ENCODE data around the gene DDX27.

The DDX27 gene

DNA sequence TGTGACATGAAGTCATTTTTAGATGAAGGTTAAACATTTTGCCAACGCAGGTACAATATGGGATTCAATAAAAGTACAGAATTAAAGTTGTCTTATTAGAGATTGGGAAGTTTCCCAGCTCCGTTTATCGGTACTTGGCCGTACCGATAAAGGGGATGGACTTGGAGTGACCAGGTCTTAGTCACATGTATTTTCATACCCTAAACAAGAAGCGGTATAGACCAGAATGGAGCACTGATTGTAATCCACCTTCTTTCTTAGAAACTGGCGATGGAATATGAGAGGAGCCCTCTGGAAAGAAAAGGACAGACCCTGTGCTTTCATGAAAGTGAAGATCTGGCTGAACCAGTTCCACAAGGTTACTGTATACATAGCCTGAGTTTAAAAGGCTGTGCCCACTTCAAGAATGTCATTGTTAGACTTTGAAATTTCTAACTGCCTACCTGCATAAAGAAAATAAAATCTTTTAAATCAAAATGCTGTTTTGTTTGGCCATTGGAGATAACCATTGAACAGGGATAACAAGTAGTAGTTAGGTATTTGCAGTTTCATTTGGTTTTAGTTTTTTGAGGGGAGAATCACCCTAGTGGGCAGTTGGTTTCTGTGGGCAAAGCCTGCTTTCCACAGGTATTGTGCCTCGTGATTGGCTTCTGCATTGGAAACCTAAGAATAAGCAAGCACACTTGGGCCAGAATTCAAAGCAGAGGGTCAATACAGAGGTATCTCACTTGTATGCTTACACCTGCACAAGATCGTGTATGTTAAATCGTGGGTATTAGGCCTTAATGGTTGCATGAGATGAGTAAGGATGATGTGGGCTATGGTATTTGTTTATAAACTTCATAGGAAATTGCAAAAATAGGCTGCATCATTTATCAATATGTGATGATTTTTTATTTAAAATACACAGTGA is 69.8 kb downstream of the DDX27 start:
- no peak for DNase-seq (ENCODE audit: low read depth in 2 of 3, low spot score in 1 of 3)

DNA sequence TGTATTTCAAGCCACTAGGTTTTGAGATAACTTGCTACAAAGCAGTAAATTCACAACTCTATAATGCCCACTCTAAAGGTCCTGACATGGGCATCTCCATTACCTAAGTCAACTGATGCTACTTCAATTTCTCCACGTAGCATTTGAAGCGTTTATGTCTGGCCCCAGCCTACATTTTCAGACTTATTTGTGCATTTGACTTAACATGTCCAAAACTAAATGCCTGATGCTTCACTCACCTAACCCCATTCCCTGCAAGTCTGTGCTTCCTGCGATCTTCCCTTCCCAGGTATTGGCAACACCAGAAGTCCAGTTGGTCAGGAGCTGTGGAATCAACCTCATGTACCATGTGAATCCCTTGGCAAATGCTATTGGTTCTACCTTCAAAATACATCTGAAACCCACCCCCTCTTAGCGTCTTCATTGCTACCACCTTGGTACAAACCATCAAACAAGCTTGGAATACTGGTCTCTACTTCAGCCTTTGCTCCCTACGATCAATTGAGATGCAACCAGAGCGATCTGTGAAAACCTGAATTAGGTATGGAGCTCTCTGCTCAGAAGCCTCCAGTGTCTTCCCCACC is 71.5 kb downstream of the DDX27 start:
- DNase-seq (ENCODE audit: low read depth in 2 of 3, low spot score in 1 of 3), result no peak

DNA sequence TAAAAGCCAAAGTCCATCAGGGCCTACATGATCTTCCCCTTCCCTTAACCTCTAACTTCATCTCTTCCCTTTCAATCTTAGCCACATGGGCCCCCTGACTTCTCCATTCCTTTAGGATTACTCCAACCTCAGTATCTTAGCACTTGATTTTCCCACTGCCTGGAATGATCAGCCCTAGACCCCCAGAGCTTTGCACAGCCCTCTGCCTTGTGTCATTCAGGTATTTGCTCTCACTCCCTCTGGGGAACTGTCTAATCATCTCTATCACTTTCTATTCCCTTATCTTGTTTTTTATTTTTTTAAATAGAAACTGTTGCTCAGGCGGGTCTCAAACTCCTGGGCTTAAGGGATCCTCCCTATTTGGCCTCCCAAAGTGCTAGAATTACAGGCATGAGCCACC is 72.0 kb downstream of the DDX27 start:
- DNase-seq (ENCODE audit: low read depth in 2 of 3, low spot score in 1 of 3), result no peak

DNA sequence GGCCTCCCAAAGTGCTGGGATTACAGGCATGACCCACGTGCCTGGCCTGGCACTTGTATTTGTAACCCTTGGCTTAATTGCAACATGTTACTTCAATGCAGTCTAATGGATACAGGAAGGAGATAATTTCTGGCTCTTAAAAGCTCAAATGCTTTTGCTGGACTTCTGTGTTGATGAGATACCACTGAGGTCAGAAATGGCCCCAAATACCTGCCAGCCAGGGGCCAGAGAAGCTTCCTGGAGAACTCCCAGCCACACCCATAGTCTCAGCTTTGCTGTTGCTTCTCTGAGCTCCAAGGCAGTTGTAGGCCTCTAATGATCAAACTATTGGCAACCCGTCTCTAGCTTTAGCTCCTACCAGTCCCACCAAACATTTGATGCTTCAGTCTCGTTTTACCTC is 72.8 kb downstream of the DDX27 start:
- no peak for DNase-seq (ENCODE audit: low read depth in 2 of 3, low spot score in 1 of 3)

DNA sequence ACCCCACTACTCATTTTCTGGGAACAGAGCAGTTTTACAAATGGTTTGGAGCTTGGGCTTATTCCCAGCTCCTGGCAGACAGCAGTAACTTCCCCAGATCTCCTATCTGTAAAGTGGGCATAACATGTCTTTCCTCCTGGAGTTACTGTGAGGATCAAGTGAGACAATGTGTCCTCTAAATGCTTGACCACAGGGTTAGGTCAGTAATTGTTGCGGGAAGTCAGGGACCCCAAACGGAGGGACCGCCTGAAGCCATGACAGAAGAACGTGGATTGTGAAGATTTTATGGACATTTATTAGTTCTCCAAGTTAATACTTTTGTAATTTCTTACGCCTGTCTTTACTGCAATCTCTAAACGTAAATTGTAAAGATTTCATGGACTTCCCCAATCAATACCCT is 73.9 kb downstream of the DDX27 start:
- no peak for DNase-seq (ENCODE audit: low read depth in 2 of 3, low spot score in 1 of 3)

Data from stimulated activated CD4-positive, alpha-beta T cell treated with anti-CD3 and anti-CD28 coated beads, Interleukin-12 subunit alpha, Interleukin-12 subunit beta, amount 100 ng/mL, for 48 hours (primary cell).